ENCODE results near the gene PEX11A.

DNA sequence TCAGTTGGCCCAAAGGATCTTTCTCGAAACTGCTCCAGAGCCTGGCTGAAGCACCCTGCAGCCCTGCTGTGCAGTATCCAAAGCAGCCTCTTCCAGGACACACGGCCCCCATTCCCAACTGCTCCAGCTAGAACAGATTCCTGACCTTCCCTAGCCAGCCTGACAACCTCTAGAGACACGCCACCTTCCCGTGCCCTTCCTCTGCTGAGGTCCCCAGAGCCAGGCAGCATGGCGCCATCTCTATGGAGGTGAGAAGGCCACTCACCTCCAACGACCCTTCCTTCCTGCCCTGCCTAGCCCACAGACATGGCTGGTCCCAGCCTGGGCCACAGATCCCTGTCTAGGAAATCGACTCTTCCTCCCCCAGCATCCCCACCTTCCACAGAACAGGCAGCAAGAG is 38.4 kb downstream of the PEX11A start:
- TF ChIP-seq, protein P1, sequence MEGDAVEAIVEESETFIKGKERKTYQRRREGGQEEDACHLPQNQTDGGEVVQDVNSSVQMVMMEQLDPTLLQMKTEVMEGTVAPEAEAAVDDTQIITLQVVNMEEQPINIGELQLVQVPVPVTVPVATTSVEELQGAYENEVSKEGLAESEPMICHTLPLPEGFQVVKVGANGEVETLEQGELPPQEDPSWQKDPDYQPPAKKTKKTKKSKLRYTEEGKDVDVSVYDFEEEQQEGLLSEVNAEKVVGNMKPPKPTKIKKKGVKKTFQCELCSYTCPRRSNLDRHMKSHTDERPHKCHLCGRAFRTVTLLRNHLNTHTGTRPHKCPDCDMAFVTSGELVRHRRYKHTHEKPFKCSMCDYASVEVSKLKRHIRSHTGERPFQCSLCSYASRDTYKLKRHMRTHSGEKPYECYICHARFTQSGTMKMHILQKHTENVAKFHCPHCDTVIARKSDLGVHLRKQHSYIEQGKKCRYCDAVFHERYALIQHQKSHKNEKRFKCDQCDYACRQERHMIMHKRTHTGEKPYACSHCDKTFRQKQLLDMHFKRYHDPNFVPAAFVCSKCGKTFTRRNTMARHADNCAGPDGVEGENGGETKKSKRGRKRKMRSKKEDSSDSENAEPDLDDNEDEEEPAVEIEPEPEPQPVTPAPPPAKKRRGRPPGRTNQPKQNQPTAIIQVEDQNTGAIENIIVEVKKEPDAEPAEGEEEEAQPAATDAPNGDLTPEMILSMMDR (IDR thresholded peaks at IDR 0.05): no peak
- TF ChIP-seq POLR2A (IDR thresholded peaks at IDR 0.05): no peak

All from Peyer's patch (tissue), 4 donors.